ENCODE measurements around the gene ADK.

DNA sequence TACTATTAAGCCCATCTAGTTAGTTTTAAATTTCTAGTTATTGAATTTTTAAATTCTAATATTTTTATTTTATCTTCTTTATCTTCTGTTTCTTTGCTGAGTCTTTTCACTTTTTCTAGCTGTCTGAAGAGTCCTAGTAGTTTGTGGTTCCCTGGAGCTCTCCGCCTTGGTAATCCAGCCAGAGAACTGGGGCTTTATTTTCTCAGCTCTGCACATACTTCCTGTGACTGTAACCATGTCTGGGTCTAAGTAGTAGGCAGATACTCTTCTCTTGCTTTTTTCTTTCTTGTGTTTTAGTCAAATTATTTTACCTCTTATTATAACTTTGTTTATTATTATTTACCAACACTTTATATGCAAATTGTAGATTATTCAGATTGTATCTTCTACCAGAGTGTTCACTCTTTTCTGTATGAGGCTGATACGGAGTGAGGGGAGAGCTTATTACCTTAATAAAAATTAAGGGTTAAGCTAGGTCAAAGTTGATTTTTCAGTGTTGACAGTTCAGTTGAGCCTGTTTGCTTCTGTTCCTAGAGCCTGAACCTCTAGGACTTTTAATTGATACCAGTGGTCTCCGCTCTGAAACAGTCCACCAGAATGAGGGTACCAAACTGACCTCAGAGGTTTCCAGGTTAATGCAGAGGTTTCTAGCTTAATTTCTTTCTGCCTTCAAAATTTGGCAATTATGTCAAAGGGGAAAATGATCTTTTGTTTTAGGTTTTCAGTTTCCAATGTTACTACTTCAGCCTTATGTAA is 155.4 kb downstream of the ADK start:
- TF ChIP-seq, protein P1, sequence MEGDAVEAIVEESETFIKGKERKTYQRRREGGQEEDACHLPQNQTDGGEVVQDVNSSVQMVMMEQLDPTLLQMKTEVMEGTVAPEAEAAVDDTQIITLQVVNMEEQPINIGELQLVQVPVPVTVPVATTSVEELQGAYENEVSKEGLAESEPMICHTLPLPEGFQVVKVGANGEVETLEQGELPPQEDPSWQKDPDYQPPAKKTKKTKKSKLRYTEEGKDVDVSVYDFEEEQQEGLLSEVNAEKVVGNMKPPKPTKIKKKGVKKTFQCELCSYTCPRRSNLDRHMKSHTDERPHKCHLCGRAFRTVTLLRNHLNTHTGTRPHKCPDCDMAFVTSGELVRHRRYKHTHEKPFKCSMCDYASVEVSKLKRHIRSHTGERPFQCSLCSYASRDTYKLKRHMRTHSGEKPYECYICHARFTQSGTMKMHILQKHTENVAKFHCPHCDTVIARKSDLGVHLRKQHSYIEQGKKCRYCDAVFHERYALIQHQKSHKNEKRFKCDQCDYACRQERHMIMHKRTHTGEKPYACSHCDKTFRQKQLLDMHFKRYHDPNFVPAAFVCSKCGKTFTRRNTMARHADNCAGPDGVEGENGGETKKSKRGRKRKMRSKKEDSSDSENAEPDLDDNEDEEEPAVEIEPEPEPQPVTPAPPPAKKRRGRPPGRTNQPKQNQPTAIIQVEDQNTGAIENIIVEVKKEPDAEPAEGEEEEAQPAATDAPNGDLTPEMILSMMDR (IDR thresholded peaks at IDR 0.05 in 4 of 5, conservative IDR thresholded peaks at IDR 0.05 in 1 of 5): no peak
- no peak for TF ChIP-seq POLR2A (IDR thresholded peaks at IDR 0.05)
